GM21723 (cell line): Measurements from ENCODE around the gene HDAC7.
A peak's percentile ranks its signal among the peaks of the same experiment; 100 is the strongest.

Experiments used
- ATAC-seq: cut with Tn5 transposase; IDR thresholded peaks from one replicate; pipeline ENCODE4 v1.9.1; 2021; ENCODE audit warnings: mild to moderate bottlenecking, moderate library complexity; ENCODE audit not compliant: unreplicated experiment

HDAC7 gene

GRCh38 chr12:47833591-47834012, 13.9 kb upstream of the HDAC7 start:
- no peak for ATAC-seq

- peak; percentile 53 for ATAC-seq
Observed at GRCh38 chr12:47832263-47832933, 12.7 kb upstream of the HDAC7 start.

DNA sequence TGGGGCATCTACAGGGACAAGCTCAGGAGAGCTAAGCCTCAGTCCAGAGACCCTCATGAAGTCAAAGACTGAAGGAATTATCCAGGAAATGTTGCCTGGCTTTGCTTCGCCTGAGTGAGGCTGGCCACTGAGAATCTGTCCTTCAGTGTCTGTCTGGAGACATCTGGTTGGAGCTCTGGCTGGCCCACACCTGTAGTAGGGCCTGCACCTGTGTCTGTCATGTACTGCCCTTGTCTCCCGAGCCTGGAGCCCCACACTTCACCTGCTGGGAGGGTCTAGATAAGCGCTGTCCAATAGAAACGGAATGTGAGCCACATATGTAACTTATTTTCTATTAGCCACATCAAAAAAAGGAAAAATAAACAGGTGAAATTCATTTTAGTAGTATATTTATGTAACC, 9.9 kb upstream of the HDAC7 start:
- no peak for ATAC-seq

GRCh38 chr12:47828976-47829482, 9.3 kb upstream of the HDAC7 start:
- no peak for ATAC-seq

DNA sequence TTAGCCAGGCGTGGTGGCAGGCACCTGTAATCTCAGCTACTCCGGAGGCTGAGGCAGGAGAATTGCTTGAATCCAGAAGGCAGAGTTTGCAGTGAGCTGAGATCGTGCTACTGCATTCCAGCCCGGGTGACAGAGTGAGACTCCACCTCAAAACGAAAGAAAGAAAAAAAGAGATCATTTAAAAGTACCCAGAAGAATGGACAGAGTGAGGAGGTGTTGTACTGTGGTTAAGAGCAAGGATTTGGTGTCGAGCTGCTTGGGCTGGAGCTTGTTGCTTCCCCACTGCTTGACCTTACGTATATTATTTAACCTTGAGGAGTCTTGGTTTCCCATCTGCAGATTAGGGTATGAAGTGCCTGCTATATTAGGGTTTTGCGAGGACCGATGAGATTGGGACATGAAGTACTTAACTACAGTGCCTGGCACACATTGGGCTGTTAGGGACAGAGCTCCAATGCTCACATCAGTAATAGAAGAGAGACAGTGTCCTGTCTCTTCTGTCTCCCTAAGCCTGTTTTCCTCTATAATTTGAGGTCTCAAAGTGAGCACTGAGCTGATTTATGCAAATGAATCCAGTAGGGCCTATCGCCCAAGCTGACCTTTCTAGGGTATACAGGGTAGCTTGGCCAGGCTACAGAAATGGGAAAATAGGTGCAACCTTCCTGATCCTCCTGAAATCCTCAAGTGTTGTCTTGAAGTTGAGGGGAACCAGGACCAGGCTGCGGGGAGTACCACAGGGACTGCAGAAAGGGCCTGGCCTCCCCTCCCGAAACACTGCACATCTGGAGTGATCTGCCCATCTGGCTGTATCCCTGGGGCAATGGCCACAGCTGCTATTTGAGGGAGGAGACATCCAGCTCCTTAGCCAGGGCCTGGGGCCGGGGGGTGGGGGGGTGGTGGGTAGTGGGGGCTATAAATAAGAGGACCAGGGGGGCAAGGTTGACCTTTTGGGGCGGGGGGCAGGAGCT, 8.6 kb upstream of the HDAC7 start:
- no peak for ATAC-seq

DNA sequence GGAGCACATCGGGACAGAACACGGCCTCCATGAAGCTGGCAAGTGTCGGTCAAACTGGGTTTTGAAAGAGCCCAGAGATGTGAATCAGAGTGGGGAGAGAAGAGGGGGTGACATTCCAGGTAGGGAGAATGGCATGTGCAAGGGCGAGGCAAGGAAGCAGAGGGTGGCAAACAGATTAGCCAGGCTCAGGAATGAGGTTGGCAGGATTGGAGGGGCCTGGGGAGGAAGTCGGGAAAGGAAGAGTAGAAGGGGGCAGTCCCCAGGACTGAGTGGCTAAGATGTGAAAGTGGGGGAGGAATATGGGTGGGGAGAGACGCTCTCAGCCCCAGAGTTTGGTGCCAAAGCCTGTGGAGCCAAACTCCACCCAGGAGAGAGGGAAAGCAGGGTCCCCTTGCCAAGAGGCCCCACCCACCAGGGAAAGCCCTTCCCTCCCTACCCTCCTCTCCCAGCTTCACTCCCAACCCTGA, 5.5 kb upstream of the HDAC7 start:
- ATAC-seq: no peak

DNA sequence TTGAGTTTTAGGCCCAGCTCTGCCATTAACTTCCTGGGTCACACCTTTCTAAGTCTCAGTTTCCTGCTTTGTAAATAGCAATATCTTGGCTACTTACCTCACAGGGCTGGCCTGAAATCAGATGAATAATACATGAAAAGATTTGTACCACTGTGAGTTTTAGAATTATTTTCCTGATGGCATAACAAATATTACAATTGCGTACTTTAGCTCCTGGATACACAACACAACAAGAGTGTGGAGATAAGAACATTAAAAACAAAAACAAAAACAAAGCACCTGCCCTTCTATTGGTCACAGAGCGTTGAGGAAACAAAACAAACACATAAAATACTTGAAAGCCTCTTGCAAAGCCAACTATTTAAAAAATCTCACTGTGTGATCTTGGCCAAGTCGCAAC, 4.9 kb upstream of the HDAC7 start:
- ATAC-seq: no peak

DNA sequence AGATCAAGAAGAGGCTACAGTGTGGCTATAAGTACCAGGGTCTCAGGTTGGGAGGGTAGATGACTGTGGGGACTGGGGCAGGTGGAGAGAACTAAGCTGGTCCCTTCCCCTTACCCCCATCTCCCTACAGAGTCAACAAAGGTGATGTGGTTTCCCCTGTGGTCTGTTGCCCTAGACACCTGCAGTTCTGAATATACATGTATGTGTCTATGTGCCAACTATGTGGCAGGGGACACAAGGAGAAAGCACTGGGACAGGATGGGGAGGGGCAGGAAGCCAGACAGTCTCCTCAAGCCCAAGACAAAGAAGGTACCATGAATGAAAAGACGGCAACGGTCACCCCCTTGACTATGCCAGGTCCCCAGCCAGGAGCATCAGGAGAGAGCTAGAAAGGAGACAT, 4.5 kb upstream of the HDAC7 start:
- ATAC-seq: no peak

- ATAC-seq: no peak
Observed at GRCh38 chr12:47823422-47824086, 3.9 kb upstream of the HDAC7 start.

- ATAC-seq: no peak
Observed at GRCh38 chr12:47822863-47823262, 3.2 kb upstream of the HDAC7 start.

GRCh38 chr12:47822401-47822800, 2.7 kb upstream of the HDAC7 start:
- ATAC-seq: no peak

DNA sequence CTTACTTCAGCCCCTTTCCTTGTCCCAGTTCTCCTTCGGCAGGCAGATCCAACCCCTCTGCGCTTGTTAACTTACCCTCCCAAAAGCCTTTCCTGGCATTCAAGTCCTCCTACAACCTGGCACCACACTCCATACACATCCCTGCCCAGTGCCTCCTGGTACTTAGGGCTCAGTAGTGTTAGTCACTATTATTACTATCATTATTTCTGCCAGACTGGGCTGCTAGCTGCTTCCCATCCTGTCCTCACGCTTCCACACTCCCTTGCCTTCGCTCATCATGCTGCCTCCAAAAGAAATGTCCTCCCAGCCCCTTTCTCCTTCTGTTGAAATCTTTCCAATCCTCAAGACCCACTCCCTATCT, 1.6 kb upstream of the HDAC7 start:
- ATAC-seq: no peak

- no peak for ATAC-seq
Observed at GRCh38 chr12:47820631-47821345, 1.1 kb upstream of the HDAC7 start.

DNA sequence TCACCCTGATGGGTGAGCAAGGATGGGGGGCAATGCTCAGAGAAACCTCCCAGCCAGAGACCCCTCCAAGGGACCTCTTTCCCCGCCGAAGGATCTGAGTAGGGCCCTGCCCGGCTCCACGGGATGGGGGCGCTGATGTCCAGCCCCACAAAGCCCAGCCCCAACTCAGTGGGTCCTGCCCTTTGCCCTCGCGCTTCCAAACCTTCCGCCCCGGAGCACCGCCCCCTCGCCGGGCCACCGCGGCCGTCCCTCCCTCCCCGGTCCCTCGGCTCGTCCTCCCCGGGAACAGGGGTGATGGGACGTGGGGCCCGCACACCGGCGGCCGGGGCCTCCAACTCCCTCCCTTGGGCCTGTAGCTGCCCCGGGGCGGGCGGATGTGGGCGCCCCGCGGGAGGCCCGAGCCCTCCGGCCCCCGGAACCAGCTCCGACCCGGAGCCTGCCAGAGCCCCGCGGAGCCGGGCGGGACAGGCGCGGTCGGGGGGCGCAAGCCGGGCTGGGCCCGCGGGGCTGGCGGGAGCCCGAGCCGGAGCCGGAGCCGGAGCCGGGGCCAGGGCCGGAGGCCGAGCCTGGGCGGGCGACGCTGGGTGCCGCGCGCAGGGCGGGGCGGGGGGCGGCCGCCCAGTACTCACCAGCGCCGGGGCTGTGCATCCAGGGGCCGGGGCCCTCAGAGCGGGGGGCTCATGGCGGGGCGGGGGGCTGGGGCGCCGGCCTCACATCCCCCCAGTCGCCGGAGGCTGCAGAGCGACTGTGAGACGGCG, 386 bp downstream of the HDAC7 start:
- peak; percentile 54 for ATAC-seq

DNA sequence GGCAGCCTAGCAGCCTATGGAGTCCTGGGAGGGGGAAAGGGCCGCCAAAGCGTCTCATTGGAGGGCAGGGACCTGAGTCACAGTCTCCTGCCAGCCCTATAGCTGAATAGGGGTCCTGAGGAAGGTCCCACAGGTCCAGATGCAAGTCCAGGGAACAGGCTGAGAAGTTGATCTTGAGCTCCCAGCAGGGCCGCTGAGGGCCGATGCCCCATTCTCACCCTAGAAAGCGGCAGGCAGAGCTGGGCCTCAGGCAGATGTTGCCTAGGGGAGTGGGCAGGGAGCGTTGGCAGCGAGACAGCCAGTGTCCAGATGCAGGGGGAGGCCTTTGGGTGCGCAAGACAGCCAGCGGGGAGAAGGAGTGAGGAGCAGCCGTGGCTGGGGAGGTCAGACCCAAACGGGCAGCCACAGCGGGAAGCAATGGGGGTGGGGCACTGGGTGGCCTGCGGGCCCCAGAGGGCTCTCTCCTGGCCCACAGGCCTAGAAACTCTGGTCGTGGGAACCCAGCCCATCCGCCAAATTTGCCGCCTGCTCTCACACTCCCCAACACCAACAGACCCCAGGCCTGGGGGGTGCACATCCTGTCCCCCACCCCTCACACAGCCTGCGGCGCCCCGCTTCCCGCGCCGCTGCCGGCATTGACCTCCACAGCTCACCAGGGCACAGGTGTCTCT, 1.1 kb downstream of the HDAC7 start:
- no peak for ATAC-seq

GRCh38 chr12:47818007-47818376, 1.7 kb downstream of the HDAC7 start:
- ATAC-seq: no peak

DNA sequence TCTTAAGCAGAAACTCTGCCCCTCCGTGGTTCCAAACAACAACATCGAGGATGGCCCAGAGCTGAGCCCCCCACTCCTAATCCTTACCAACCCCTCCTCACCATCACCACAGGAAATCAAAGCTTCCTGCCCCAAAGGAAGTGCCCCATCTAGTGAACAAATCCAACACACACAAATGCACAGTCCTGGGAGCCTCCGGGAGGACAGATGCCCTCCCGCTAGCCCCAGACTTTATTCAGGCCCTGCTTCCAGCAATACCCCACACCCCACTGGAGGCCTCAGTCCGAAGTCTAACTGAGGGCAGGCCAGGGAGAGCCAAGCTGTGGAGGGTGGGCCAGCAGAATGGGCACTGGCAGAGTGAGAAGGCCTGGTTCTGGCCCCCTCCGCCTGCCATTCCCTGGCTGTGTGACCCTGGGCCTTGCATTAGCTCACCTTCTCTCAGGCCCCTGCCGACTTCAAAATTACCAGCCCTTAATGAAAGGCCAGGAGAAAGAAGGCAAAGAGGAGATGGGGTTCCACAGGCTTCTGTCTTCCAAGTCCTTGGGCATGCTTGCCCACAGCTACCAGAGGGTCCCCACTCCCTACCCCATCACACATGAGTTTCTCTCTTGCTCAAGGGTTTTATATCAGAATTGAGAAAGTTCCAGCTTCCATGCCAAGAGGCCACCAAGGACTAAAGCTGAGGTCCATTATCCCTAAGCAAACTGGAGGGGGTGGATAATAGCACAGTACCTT, 2.3 kb downstream of the HDAC7 start:
- no peak for ATAC-seq

DNA sequence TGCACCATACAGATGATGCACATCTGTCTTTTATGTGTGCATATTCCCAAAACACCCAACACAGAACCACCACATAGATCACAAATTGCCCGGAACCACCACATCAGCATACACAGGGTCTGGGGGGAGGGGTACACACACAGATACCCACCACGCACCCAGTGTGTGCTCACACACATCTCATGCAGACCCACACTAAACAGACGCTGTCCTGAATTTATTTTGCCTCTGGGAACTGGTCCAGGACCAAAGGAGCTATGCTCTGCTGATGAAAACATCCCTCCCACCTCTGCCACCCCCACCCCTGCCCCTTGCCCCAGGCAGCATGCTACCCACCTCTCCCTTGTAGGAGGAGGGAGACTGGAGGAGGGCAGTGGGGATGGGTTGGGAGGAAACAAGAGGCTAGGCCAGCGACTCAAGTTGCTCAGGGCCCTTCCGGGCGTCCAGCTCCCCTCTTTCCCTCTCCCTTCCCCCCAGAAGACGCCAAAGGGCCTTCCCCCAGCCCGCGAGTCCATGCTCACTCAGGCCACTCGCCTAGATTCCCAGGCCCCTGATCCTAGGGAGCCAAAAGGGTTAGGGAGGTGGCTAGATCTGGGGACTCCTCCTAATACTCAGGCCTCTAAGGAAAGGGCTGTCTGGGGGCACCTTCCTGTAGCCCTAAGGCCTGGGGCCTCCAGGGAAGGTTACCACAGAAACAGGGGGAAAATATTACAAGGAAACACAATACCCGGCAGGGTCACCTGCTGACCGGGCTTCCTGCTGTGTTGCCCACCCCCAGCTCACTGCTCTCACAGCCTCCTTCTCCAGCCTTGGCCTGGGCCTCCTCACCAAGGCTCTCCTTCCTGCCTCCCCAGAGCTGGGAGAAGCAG, 3.1 kb downstream of the HDAC7 start:
- ATAC-seq: no peak
